Natural killer cell (primary cell): ENCODE results near the gene LGI1. TPM values are rescaled to one million over a fixed set of nuclear protein-coding genes. Genes with fewer than 3 reads are reported as not detected.

Source experiments
- ATAC-seq, 3 donors: fragments of 150-1000 bp in 2 of 3; fragments of 200-7000 bp in 1 of 3; cut with Tn5 transposase; 1 replicate in 1 of 3; 2 replicates in 2 of 3; pipeline ENCODE4 v1.10.0; 2021; ENCODE audit warnings: mild to moderate bottlenecking in 2 of 3, moderate library complexity in 2 of 3
- DNase-seq, 2 donors: peaks; one replicate each; pipeline versions ENCODE4 v3.0.0 to v3.0.0-alpha.2; 2013 to 2021; ENCODE audit warnings: mixed read lengths in 1 of 2
- H3K27ac ChIP-seq: one replicate; pipeline ENCODE4 v1.5.1; 2013; ENCODE audit warnings: mild to moderate bottlenecking, low read length
- H3K27me3 ChIP-seq: one replicate; pipeline ENCODE4 v1.6.1; 2013; ENCODE audit warnings: low read length; ENCODE audit not compliant: control insufficient read depth, insufficient read depth
- H3K36me3 ChIP-seq: one replicate; pipeline ENCODE4 v1.6.1; 2013; ENCODE audit warnings: low read length; ENCODE audit not compliant: control insufficient read depth, insufficient read depth
- H3K4me1 ChIP-seq: one replicate; pipeline ENCODE4 v1.6.1; 2013; ENCODE audit warnings: low read length; ENCODE audit not compliant: control insufficient read depth, insufficient read depth
- H3K4me3 ChIP-seq: one replicate; pipeline ENCODE4 v1.5.1; 2013; ENCODE audit warnings: low read length
- H3K9me3 ChIP-seq: one replicate; pipeline ENCODE4 v1.6.1; 2013; ENCODE audit warnings: low read length; ENCODE audit not compliant: control insufficient read depth, insufficient read depth
- H3K27ac Mint-ChIP-seq, 2 donors: one replicate each; pipeline ENCODE4 v1.8.0; 2022; ENCODE audit warnings: mild to moderate bottlenecking in 2 of 2, mixed read lengths in 2 of 2, moderate library complexity in 1 of 2
- H3K27me3 Mint-ChIP-seq, 2 donors: one replicate each; pipeline ENCODE4 v1.8.0; 2022; ENCODE audit warnings: low read depth in 2 of 2, mixed read lengths in 2 of 2
- H3K36me3 Mint-ChIP-seq: one replicate; pipeline ENCODE4 v1.8.0; 2022; ENCODE audit warnings: mixed read lengths
- H3K4me1 Mint-ChIP-seq, 2 donors: one replicate each; pipeline ENCODE4 v1.8.0; 2022; ENCODE audit warnings: mixed read lengths in 2 of 2
- H3K4me3 Mint-ChIP-seq: one replicate; pipeline ENCODE4 v1.8.0; 2022; ENCODE audit warnings: mild to moderate bottlenecking, moderate library complexity, mixed read lengths
- H3K9me3 Mint-ChIP-seq, 2 donors: one replicate each; pipeline ENCODE4 v1.8.0; 2022; ENCODE audit warnings: mixed read lengths in 2 of 2
- CTCF ChIP-seq: fragments of 200-600 bp; IDR thresholded peaks from one replicate; pipeline ENCODE4 v1.8.0; 2022; ENCODE audit warnings: antibody characterized with exemption
- WGBS: methylation state at CpG from one replicate; pipeline ENCODE4 v1.1.7; 2013; ENCODE audit warnings: missing lambda C conversion rate; ENCODE audit not compliant: insufficient coverage; 5-methylcytosine and 5-hydroxymethylcytosine counted together
- intact Hi-C: fragments of 100-400 bp; cut with micrococcal nuclease; formaldehyde crosslinking; loops from one replicate; pipeline ENCODE4 v1.14.2; 2022
- total RNA-seq, 4 donors: library from RNA; stranded (reverse); fragments of 120-200 nt in 1 of 4; gene quantifications; one replicate each; pipeline versions ENCODE4 v1.2.3 to v1.2.4, GENCODE V29; 2013 to 2022

LGI1 gene
- total RNA-seq, 3 donors from 2014 or later (not counting 1 experiment from before 2014, with no cell fraction given) = not detected

- TF ChIP-seq CTCF = no peak
- Histone ChIP-seq H3K27me3 (no peaks in the 10 kb centered on the region), H3K4me1 (no peaks in the 10 kb centered on the region), H3K9me3 (no peaks in the 10 kb centered on the region), H3K36me3 (no peaks in the 10 kb centered on the region), H3K27ac (no peak overlapping the region), H3K4me3 (no peak overlapping the region)
- intact Hi-C loops = no loop called here
- WGBS = 73% methylated on average over 2 of the region's 3 CpGs
- Mint-ChIP-seq H3K9me3 (no peaks in the 10 kb centered on the region), H3K27ac (no peak overlapping the region), H3K4me1 (peaks cover 6 to 9% of the 10 kb centered on the region in 2 donors), H3K4me3 (no peak overlapping the region), H3K27me3 (peaks cover 26 to 60% of the 10 kb centered on the region in 2 donors), H3K36me3 (no peaks in the 10 kb centered on the region)
- no peak for ATAC-seq
- DNase-seq = no peak
Measured at GRCh38 chr10:93753621-93754250, 4.0 kb upstream of the LGI1 start.

GRCh38 chr10:93754761-93755160, 3.0 kb upstream of the LGI1 start:
- ATAC-seq (no peak), DNase-seq (no peak)
- Histone ChIP-seq H3K9me3 (no peaks in the 10 kb centered on the region), H3K27me3 (no peaks in the 10 kb centered on the region), H3K4me3 (no peak overlapping the region), H3K27ac (no peak overlapping the region), H3K4me1 (no peaks in the 10 kb centered on the region), H3K36me3 (no peaks in the 10 kb centered on the region)
- H3K4me3 Mint-ChIP-seq = no peak overlapping the region
- intact Hi-C loops = no loop called here
- H3K9me3 Mint-ChIP-seq = no peaks in the 10 kb centered on the region
- H3K4me1 Mint-ChIP-seq = peaks cover 6 to 9% of the 10 kb centered on the region in 2 donors
- H3K27me3 Mint-ChIP-seq = peaks cover 26 to 68% of the 10 kb centered on the region in 2 donors
- WGBS = 77% methylated on average over 3 of the region's 3 CpGs
- no peak for TF ChIP-seq CTCF
- no peaks in the 10 kb centered on the region for H3K36me3 Mint-ChIP-seq
- no peak overlapping the region for H3K27ac Mint-ChIP-seq

GRCh38 chr10:93755443-93756116, 2.2 kb upstream of the LGI1 start:
- Histone ChIP-seq H3K27ac (no peak overlapping the region), H3K9me3 (no peaks in the 10 kb centered on the region), H3K36me3 (no peaks in the 10 kb centered on the region), H3K4me1 (no peaks in the 10 kb centered on the region), H3K27me3 (peaks cover 5% of the 10 kb centered on the region), H3K4me3 (no peak overlapping the region)
- H3K36me3 Mint-ChIP-seq = no peaks in the 10 kb centered on the region
- WGBS = 78% methylated on average over 8 of the region's 10 CpGs
- no peak for DNase-seq
- peaks cover 6 to 9% of the 10 kb centered on the region in 2 donors for H3K4me1 Mint-ChIP-seq
- H3K27ac Mint-ChIP-seq = no peak overlapping the region
- no peak for TF ChIP-seq CTCF
- H3K9me3 Mint-ChIP-seq = no peaks in the 10 kb centered on the region
- ATAC-seq = no peak
- no peak overlapping the region for H3K4me3 Mint-ChIP-seq
- H3K27me3 Mint-ChIP-seq = peaks cover 23 to 67% of the 10 kb centered on the region in 2 donors
- intact Hi-C loops = no loop called here
